Epithelial cell of proximal tubule (primary cell): ENCODE measurements around the gene GPR107. TPM values are rescaled to one million over a fixed set of nuclear protein-coding genes. Genes with fewer than 3 reads are reported as not detected.

Experiments
- DNase-seq: peaks from one replicate; pipeline ENCODE4 v3.0.0-alpha.2; 2011; ENCODE audit warnings: low read depth
- H3K4me3 ChIP-seq: 2 replicates; pipeline ENCODE4 v1.5.1; 2011; ENCODE audit warnings: low read depth, mild to moderate bottlenecking, low read length
- total RNA-seq: library from RNA; depleted of rRNA; stranded (reverse); fragments of >200 nt; gene quantifications from 2 replicates; pipeline ENCODE4 v1.2.3, GENCODE V29; 2015
- TF ChIP-seq, protein P1 (sequence below): conservative IDR thresholded peaks from 2 replicates; pipeline ENCODE4 v1.5.1; 2012; ENCODE audit warnings: low read depth, mild to moderate bottlenecking, low read length

The GPR107 gene
- total RNA-seq, 1 donor from 2014 or later, result 13.5 TPM

DNA sequence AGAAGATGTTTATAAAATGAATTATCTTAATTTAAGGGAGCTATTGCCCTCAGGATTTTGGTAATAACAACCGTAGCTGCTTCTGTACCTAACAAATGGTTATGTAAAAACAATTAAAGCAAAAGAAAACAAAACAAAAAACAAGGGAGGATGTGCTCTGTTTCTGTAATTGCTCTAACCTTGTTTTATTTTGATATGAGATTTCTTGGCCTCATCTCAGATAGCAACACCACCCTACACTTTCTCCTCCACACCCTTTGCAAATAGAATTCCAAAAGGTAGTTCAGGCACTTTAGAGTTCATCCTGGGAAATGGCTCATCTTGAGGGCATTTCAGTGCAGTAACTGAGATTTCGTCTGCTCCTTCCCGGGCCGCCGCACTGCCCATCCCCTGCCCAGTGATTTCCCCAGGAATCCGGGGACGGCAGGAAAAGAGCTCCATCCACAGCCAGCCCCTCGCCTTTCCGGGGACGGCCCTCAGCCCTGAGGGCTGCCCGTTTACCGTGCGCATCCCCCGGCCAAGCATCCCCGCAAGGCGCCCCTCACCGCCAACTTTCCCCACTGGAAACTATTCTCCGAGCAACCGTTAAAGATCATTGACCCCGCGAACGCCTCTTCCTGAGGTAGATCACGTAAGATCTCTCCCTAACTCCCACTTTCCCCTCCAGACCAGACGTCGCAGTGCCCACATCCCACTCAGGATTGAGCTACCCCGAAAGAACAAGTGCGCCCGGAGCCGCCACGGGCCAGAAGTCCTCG, 11.9 kb upstream of the GPR107 start:
- H3K4me3 ChIP-seq, result peak overlapping the region; percentile 89
- no peak for DNase-seq
- TF ChIP-seq, protein P1, sequence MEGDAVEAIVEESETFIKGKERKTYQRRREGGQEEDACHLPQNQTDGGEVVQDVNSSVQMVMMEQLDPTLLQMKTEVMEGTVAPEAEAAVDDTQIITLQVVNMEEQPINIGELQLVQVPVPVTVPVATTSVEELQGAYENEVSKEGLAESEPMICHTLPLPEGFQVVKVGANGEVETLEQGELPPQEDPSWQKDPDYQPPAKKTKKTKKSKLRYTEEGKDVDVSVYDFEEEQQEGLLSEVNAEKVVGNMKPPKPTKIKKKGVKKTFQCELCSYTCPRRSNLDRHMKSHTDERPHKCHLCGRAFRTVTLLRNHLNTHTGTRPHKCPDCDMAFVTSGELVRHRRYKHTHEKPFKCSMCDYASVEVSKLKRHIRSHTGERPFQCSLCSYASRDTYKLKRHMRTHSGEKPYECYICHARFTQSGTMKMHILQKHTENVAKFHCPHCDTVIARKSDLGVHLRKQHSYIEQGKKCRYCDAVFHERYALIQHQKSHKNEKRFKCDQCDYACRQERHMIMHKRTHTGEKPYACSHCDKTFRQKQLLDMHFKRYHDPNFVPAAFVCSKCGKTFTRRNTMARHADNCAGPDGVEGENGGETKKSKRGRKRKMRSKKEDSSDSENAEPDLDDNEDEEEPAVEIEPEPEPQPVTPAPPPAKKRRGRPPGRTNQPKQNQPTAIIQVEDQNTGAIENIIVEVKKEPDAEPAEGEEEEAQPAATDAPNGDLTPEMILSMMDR, result no peak

- peak overlapping the region; percentile 89 for H3K4me3 ChIP-seq
- TF ChIP-seq, protein P1, result no peak
- no peak for DNase-seq
Observed at GRCh38 chr9:130042406-130042884, 11.3 kb upstream of the GPR107 start.

- peak within 1 kb of the TSS; percentile 89 for H3K4me3 ChIP-seq
- no peak for DNase-seq
- TF ChIP-seq, protein P1, result no peak
Observed at GRCh38 chr9:130042885-130043653, 10.6 kb upstream of the GPR107 start, which contains the start of gene FNBP1. FNBP1 (minus strand) TSS chr9:130043189; CDS start chr9:130042975, 214 bp downstream.

DNA sequence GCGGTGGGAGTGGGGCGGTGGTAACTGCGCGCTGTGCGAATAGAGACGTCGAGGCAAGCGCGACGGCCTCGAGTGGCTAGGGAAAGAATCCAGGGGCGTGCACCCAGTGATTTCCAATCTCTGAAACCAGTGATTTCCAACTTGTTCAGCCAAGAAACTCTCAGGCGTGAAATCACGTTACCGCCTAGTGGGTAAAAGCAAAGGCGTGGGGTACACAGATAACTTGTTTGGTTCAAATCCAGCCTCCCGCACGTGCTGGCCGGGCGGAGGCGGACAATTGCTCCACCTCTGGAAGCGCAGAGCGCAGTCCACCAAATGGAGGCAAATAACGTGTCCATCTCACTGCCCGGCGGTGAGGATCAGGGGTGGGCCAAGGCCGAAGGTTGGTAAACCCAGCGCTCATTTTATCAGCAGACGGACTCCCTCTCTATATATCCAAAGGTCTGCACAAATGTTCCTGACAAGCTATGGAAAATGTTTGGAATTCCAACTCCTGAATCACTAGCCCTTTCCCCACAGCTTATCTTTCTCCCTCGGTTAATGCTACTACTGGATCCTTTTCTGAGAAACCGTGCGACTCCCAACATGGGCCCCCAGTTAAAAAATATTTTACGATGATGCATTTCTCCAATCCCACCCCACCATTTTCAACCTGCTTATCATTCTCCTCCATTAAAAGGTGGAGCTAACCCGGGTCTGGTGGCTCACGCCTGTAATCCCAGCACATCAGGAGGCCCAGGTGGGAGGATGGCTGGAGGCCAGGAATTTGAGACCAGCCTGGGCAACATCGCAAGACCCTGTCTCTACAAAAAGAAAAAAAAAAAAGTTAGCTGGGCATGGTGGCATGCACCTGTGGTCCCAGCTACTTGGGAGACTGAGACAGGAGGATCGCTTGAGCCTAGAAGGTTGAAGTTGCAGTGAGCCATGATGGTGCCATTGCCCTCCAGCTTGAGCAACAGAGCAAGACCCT, 9.8 kb upstream of the GPR107 start:
- TF ChIP-seq, protein P1, result no peak
- no peak for DNase-seq
- H3K4me3 ChIP-seq, result peak overlapping the region; percentile 89

DNA sequence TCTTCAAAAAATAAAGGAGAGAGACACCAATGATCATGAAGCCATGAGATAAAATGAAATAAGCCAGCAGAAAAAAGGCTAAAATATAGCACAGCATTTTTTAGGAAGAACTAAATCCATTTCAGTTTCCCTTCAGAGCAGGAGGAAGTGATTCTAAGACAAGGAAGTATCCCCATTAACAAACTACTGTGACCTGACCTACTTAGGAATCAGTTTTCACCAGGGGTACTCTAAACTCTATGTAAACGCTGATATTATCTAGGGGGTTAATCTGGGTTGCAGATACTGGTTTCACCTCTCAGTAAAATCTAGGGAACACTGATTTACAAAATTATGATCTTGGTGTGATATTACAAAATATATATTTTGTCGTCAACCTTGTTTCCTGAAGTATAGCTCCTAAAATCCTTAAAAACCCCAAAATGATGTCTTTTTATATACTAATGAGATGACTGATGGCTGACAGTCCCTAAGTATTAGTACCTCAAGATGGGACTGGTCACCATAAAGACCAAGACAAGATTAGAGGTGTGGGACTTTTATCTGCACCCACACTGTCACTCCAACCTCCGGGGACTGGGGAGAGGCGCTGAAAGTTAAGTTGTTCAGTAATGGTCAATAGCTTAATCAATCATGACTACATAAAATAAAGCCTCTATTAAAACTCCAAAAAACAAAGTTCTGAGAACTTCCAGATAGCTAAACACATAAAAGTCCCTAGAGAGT, 7.8 kb upstream of the GPR107 start:
- TF ChIP-seq, protein P1, result no peak
- H3K4me3 ChIP-seq, result no peak overlapping the region
- no peak for DNase-seq
